RWPE2 (cell line): ENCODE results near the gene ZNF398.

Experiments used
- ATAC-seq: fragments of 200-7000 bp; cut with Tn5 transposase; 3 replicates; pipeline ENCODE4 v1.9.1; 2021; ENCODE audit warnings: low read depth
- DNase-seq: peaks from one replicate; pipeline ENCODE4 v3.0.0-alpha.2; 2020; ENCODE audit warnings: low spot score
- H3K27ac ChIP-seq: fragments of 450-650 bp; 2 replicates; pipeline ENCODE4 v1.5.1; 2017; ENCODE audit warnings: mild to moderate bottlenecking; ENCODE audit not compliant: poor library complexity, severe bottlenecking
- H3K27me3 ChIP-seq: fragments of 250-450 bp; sonication (Bioruptor Pico); 2 replicates; pipeline ENCODE4 v1.5.1; 2021; ENCODE audit warnings: mild to moderate bottlenecking, moderate library complexity; ENCODE audit not compliant: insufficient read depth, poor library complexity, severe bottlenecking
- H3K36me3 ChIP-seq: fragments of 250-450 bp; sonication (Bioruptor Pico); 2 replicates; pipeline ENCODE4 v1.5.1; 2020; ENCODE audit warnings: low read depth, mild to moderate bottlenecking, moderate library complexity
- H3K4me1 ChIP-seq: fragments of 250-450 bp; sonication (Bioruptor Pico); 2 replicates; pipeline ENCODE4 v1.5.1; 2021; ENCODE audit warnings: mild to moderate bottlenecking, moderate library complexity; ENCODE audit not compliant: insufficient read depth, poor library complexity, severe bottlenecking
- H3K4me3 ChIP-seq: fragments of 250-450 bp; sonication (Bioruptor Pico); 2 replicates; pipeline ENCODE4 v1.5.1; 2021; ENCODE audit warnings: mild to moderate bottlenecking, moderate library complexity; ENCODE audit not compliant: severe bottlenecking
- H3K9me3 ChIP-seq: fragments of 250-450 bp; sonication (Bioruptor Pico); 2 replicates; pipeline ENCODE4 v1.5.1; 2021; ENCODE audit warnings: mild to moderate bottlenecking, moderate library complexity; ENCODE audit not compliant: severe bottlenecking
- TF ChIP-seq, protein P1 (sequence below): fragments of 450-650 bp; IDR thresholded peaks from one replicate; pipeline ENCODE4 v1.5.1; 2017; ENCODE audit warnings: mild to moderate bottlenecking, moderate library complexity; ENCODE audit not compliant: poor library complexity, severe bottlenecking

The ZNF398 gene

GRCh38 chr7:149147752-149148653 is 750 bp downstream of the ZNF398 start:
- H3K27ac ChIP-seq = peak overlapping the region; percentile 84
- ATAC-seq = peak; percentile 42
- no peak for DNase-seq

GRCh38 chr7:149150981-149151380 is 3.7 kb downstream of the ZNF398 start:
- peaks cover 3% of the 10 kb centered on the region for H3K4me1 ChIP-seq
- ATAC-seq = no peak
- H3K4me3 ChIP-seq = no peak overlapping the region
- H3K27me3 ChIP-seq = no peaks in the 10 kb centered on the region
- H3K27ac ChIP-seq = no peak overlapping the region
- DNase-seq = no peak
- peaks cover 37% of the 10 kb centered on the region for H3K36me3 ChIP-seq
- no peaks in the 10 kb centered on the region for H3K9me3 ChIP-seq
- TF ChIP-seq, protein P1, sequence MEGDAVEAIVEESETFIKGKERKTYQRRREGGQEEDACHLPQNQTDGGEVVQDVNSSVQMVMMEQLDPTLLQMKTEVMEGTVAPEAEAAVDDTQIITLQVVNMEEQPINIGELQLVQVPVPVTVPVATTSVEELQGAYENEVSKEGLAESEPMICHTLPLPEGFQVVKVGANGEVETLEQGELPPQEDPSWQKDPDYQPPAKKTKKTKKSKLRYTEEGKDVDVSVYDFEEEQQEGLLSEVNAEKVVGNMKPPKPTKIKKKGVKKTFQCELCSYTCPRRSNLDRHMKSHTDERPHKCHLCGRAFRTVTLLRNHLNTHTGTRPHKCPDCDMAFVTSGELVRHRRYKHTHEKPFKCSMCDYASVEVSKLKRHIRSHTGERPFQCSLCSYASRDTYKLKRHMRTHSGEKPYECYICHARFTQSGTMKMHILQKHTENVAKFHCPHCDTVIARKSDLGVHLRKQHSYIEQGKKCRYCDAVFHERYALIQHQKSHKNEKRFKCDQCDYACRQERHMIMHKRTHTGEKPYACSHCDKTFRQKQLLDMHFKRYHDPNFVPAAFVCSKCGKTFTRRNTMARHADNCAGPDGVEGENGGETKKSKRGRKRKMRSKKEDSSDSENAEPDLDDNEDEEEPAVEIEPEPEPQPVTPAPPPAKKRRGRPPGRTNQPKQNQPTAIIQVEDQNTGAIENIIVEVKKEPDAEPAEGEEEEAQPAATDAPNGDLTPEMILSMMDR = no peak

More at GRCh38 chr7:149147752-149148653, 750 bp downstream of the ZNF398 start:
- TF ChIP-seq, protein P1 = no peak
- Histone ChIP-seq H3K27me3 (no peaks in the 10 kb centered on the region), H3K36me3 (peaks cover 10% of the 10 kb centered on the region; the same call in 1 of the 2 replicates), H3K9me3 (no peaks in the 10 kb centered on the region), H3K4me1 (peaks cover 24% of the 10 kb centered on the region), H3K4me3 (peak overlapping the region; percentile 99)

DNA sequence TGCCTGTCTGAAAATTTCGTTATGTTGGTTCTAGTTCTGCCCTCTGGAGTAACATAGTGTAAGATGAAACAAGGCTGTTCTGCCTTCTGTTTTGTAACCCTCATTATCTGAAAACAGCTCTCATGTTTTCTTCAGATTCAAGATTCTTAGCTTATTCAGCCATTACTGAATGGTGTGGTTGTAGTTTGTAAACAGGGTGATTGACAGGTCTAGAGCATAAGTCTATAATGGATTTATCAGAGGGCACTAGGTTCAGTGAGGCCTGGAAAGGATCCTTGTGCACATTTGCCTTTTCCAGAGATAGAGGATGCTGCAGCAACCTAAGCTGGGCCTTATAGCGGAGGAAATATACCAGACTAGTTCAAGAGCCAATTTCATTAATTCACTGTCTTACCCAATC is 6.1 kb downstream of the ZNF398 start:
- no peak for DNase-seq
- no peaks in the 10 kb centered on the region for H3K9me3 ChIP-seq
- no peak overlapping the region for H3K4me3 ChIP-seq
- H3K4me1 ChIP-seq = no peaks in the 10 kb centered on the region
- no peak for ATAC-seq
- no peaks in the 10 kb centered on the region for H3K27me3 ChIP-seq
- TF ChIP-seq, protein P1 = no peak
- peaks cover 58% of the 10 kb centered on the region for H3K36me3 ChIP-seq
- H3K27ac ChIP-seq = no peak overlapping the region

DNA sequence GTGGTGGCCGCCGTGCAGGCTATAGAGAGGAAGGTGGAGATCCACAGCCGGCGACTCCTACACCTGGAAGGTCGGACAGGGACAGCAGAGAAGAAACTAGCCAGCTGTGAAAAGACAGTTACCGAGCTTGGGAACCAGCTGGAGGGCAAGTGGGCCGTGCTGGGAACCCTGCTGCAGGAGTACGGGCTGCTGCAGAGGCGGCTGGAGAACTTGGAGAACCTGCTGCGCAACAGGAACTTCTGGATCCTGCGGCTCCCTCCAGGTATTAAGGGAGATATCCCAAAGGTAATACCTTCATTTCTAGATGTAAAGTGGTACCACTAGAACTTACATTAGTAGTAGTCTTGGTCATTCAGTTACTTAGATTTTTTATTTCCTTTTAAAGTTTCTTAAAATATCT is 6.8 kb downstream of the ZNF398 start:
- TF ChIP-seq, protein P1 = no peak
- no peak overlapping the region for H3K27ac ChIP-seq
- no peak overlapping the region for H3K4me3 ChIP-seq
- no peaks in the 10 kb centered on the region for H3K4me1 ChIP-seq
- DNase-seq = no peak
- no peaks in the 10 kb centered on the region for H3K27me3 ChIP-seq
- peaks cover 60% of the 10 kb centered on the region for H3K36me3 ChIP-seq
- no peak for ATAC-seq
- H3K9me3 ChIP-seq = no peaks in the 10 kb centered on the region

DNA sequence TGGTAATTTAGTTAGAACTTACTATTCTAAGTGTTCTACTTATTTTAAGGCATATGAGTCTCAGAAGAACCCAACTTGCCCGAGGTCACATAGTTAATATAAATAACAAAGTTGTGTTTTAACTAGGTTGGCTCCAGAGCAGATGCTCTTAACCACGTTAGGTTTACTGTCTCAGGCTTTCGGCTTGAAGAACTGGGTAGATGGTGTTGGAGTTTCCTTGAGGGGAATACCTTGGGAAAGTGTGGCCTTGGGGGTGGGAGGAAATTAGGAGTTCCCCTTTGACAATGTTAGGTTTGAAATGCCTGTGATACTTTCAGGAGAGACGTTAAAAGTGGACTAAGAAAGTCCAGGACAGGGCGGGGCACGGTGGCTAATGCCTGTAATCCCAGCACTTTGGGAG is 9.6 kb downstream of the ZNF398 start:
- DNase-seq (no peak), ATAC-seq (no peak)
- peaks cover 63% of the 10 kb centered on the region for H3K36me3 ChIP-seq

More for the DNA sequence above, 9.6 kb downstream of the ZNF398 start:
- TF ChIP-seq, protein P1 = no peak
- H3K4me1 ChIP-seq = peaks cover 3% of the 10 kb centered on the region
- H3K27ac ChIP-seq = no peak overlapping the region
- no peaks in the 10 kb centered on the region for H3K9me3 ChIP-seq
- no peak overlapping the region for H3K4me3 ChIP-seq
- H3K27me3 ChIP-seq = no peaks in the 10 kb centered on the region
